HCT116 (cell line): ENCODE results near the gene SBF2. TPM values are rescaled to one million over a fixed set of nuclear protein-coding genes. Genes with fewer than 3 reads are reported as not detected.

Experiments
- ATAC-seq: fragments of 200-7000 bp; cut with Tn5 transposase; 2 replicates; pipeline ENCODE4 v1.9.1; 2020; ENCODE audit warnings: mild to moderate bottlenecking, moderate library complexity
- BruUV-seq: library from RNA; stranded (reverse); fragments of 400-500 nt; replicated peaks from 2 replicates; lab custom pipeline; 2021; lab: Mats Ljungman, UMichigan
- CTCF ChIA-PET: fragments of 300-600 bp; sonication (Branson Sonifier 250); formaldehyde crosslinking; loops from one replicate; lab custom pipeline; 2021; ENCODE audit warnings: antibody characterized with exemption; lab: Charles Lee
- POLR2A ChIA-PET: fragments of 300-600, 350-600 bp; sonication (Branson Sonifier 250); formaldehyde crosslinking; loops from one replicate; lab custom pipeline; 2021; ENCODE audit warnings: antibody characterized with exemption; lab: Charles Lee
- RAD21 ChIA-PET, 2 experiments: fragments of 300-600 bp; sonication (Branson Sonifier 250); formaldehyde crosslinking; loops; one replicate each; lab custom pipeline; 2023; ENCODE audit warnings: low total read pairs in 2 of 2; ENCODE audit not compliant: uncharacterized antibody in 2 of 2, unreplicated experiment in 2 of 2, low non-redundant PET in 1 of 2; lab: Charles Lee
- DNase-seq: peaks from one replicate; pipeline ENCODE4 v3.0.0-alpha.2; 2010; ENCODE audit warnings: low read depth, low spot score
- H2AFZ ChIP-seq: fragments of 200-600 bp; shearing (Covaris generic), sonication (generic); 2 replicates; pipeline ENCODE4 v1.6.1; 2017; ENCODE audit warnings: low read depth, mixed run types, mixed read lengths, antibody characterized with exemption, low read length; ENCODE audit not compliant: poor library complexity, severe bottlenecking
- H3K27ac ChIP-seq: 2 replicates; pipeline ENCODE4 v1.5.1; 2012; ENCODE audit warnings: low read depth, low read length
- H3K27me3 ChIP-seq: fragments of 200-600 bp; sonication (generic); 2 replicates; pipeline ENCODE4 v1.6.1; 2016; ENCODE audit warnings: mixed run types, low read length, mixed read lengths; ENCODE audit not compliant: insufficient read depth
- H3K36me3 ChIP-seq, 2 experiments: fragments of 200-500 bp in 1 of 2; fragments of 200-600 bp in 1 of 2; sonication (Bioruptor generic) in 1 of 2; sonication (generic) in 1 of 2; 2 replicates each; pipeline versions ENCODE4 v1.5.1 to v1.6.1; 2014 to 2016; ENCODE audit warnings: low read length in 2 of 2, inconsistent platforms in 1 of 2, mixed read lengths in 1 of 2, mixed run types in 1 of 2; ENCODE audit not compliant: insufficient read depth in 2 of 2, control insufficient read depth in 1 of 2
- H3K4me1 ChIP-seq, 2 experiments: fragments of 200-600 bp in 1 of 2; sonication (generic) in 1 of 2; 2 replicates each; pipeline versions ENCODE4 v1.5.1 to v1.6.1; 2012 to 2017; ENCODE audit warnings: low read length in 2 of 2, inconsistent platforms in 1 of 2, mild to moderate bottlenecking in 1 of 2, mixed read lengths in 1 of 2, mixed run types in 1 of 2, moderate library complexity in 1 of 2; ENCODE audit not compliant: insufficient read depth in 2 of 2, control insufficient read depth in 1 of 2
- H3K4me2 ChIP-seq: fragments of 200-600 bp; sonication (generic); 2 replicates; pipeline ENCODE4 v1.6.1; 2017; ENCODE audit warnings: mixed run types, low read length, mixed read lengths
- H3K4me3 ChIP-seq, 2 experiments: fragments of 200-600 bp in 1 of 2; sonication (generic) in 1 of 2; replicated peaks in 1 of 2; 2 replicates each; pipeline ENCODE4 v1.5.1; 2011 to 2016; ENCODE audit warnings: low read length in 2 of 2, control low read depth in 1 of 2, low read depth in 1 of 2, mild to moderate bottlenecking in 1 of 2, mixed read lengths in 1 of 2, mixed run types in 1 of 2
- H3K79me2 ChIP-seq: fragments of 200-600 bp; sonication (generic); 2 replicates; pipeline ENCODE4 v1.6.1; 2017; ENCODE audit warnings: mild to moderate bottlenecking, mixed run types, low read length, moderate library complexity, mixed read lengths; ENCODE audit not compliant: insufficient read depth
- H3K9ac ChIP-seq: fragments of 200-600 bp; sonication (generic); 2 replicates; pipeline ENCODE4 v1.6.1; 2016; ENCODE audit warnings: low read length, mixed read lengths
- H3K9me2 ChIP-seq: fragments of 200-600 bp; sonication (generic), shearing (Covaris generic); 2 replicates; pipeline ENCODE4 v1.6.1; 2017; ENCODE audit warnings: mixed run types, mild to moderate bottlenecking, moderate library complexity; ENCODE audit not compliant: insufficient read depth
- H3K9me3 ChIP-seq, 2 experiments: fragments of 200-500 bp in 1 of 2; fragments of 200-600 bp in 1 of 2; sonication (Bioruptor generic) in 1 of 2; sonication (generic) in 1 of 2; 2 replicates each; pipeline ENCODE4 v1.6.1; 2014 to 2017; ENCODE audit warnings: low read length in 2 of 2, mixed read lengths in 2 of 2, inconsistent platforms in 1 of 2, low read depth in 1 of 2, mild to moderate bottlenecking in 1 of 2, mixed run types in 1 of 2, moderate library complexity in 1 of 2; ENCODE audit not compliant: control insufficient read depth in 1 of 2, insufficient read depth in 1 of 2
- H4K20me1 ChIP-seq: fragments of 200-600 bp; sonication (generic), shearing (Covaris generic); 2 replicates; pipeline ENCODE4 v1.6.1; 2017; ENCODE audit warnings: mixed run types, mild to moderate bottlenecking, moderate library complexity; ENCODE audit not compliant: insufficient read depth
- ATF3 ChIP-seq: IDR thresholded peaks from 2 replicates; pipeline ENCODE4 v1.6.1; 2012
- CEBPB ChIP-seq: IDR thresholded peaks from 2 replicates; pipeline ENCODE4 v1.6.1; 2012; ENCODE audit warnings: low read depth
- CTCF ChIP-seq, 3 experiments: fragments of 200-600 bp in 1 of 3; sonication (generic) in 1 of 3; IDR thresholded peaks in 2 of 3; conservative IDR thresholded peaks in 1 of 3; 2 replicates each; pipeline ENCODE4 v1.5.1; 2012 to 2017; ENCODE audit warnings: low read depth in 2 of 3, low read length in 2 of 3, antibody characterized with exemption in 1 of 3, borderline replicate concordance in 1 of 3, control low read depth in 1 of 3, mild to moderate bottlenecking in 1 of 3, mixed read lengths in 1 of 3, mixed run types in 1 of 3, moderate library complexity in 1 of 3; ENCODE audit not compliant: insufficient read depth in 1 of 3
- EZH2phosphoT487 ChIP-seq: fragments of 200-600 bp; IDR thresholded peaks from 2 replicates; pipeline ENCODE4 v1.6.1; 2018; ENCODE audit warnings: antibody characterized with exemption, borderline replicate concordance
- POLR2AphosphoS5 ChIP-seq: IDR thresholded peaks from 2 replicates; pipeline ENCODE4 v1.6.1; 2011; ENCODE audit warnings: mild to moderate bottlenecking, low read depth, low read length, moderate library complexity
- REST ChIP-seq: IDR thresholded peaks from 2 replicates; pipeline ENCODE4 v1.6.1; 2012; ENCODE audit warnings: low read depth
- SIN3A ChIP-seq: IDR thresholded peaks from 2 replicates; pipeline ENCODE4 v1.6.1; 2012; ENCODE audit warnings: low read depth
- TCF7L2 ChIP-seq: IDR thresholded peaks from 2 replicates; pipeline ENCODE4 v1.7.0; 2011; ENCODE audit warnings: borderline replicate concordance, inconsistent platforms; ENCODE audit not compliant: insufficient read depth, insufficient read length; ENCODE audit errors: extremely low read depth
- YY1 ChIP-seq: IDR thresholded peaks from 2 replicates; pipeline ENCODE4 v1.6.1; 2011; ENCODE audit warnings: low read length, low read depth, moderate library complexity, mild to moderate bottlenecking; ENCODE audit not compliant: insufficient replicate concordance; ENCODE audit errors: extremely low read depth
- intact Hi-C: fragments of 100-400 bp; cut with micrococcal nuclease; formaldehyde crosslinking; loops from 2 replicates; pipeline ENCODE4 v1.10.0; 2022
- total RNA-seq: library from RNA; stranded (reverse); gene quantifications from one replicate; pipeline ENCODE4 v1.2.1, GENCODE V29; 2021; ENCODE audit not compliant: unreplicated experiment

SBF2 gene
- total RNA-seq, 1 experiment from 2014 or later, result 35.0 TPM

GRCh38 chr11:10222399-10222798 lies 71.6 kb downstream of the SBF2 start:
- CTCF ChIA-PET, result no interaction called here
- POLR2A ChIA-PET, result no interaction called here
- no TSS peak for BruUV-seq
- intact Hi-C loops, result no loop called here
- RAD21 ChIA-PET, result no interaction called here
- DNase-seq (no peak), ATAC-seq (no peak)
- Histone ChIP-seq H3K27me3 (no peaks in the 10 kb centered on the region), H3K79me2 (peaks cover 7% of the 10 kb centered on the region; the same call in 1 of the 2 replicates), H3K36me3 (no peaks in the 10 kb centered on the region), H3K4me2 (no peak overlapping the region), H2AFZ (no peak overlapping the region), H3K9me2 (no peaks in the 10 kb centered on the region), H4K20me1 (no peaks in the 10 kb centered on the region), H3K4me3 (no peak overlapping the region), H3K9ac (no peak overlapping the region), H3K9me3 (no peaks in the 10 kb centered on the region), H3K27ac (no peak overlapping the region), H3K4me1 (no peaks in the 10 kb centered on the region)
- TF ChIP-seq EZH2phosphoT487 (no peak), ATF3 (no peak), YY1 (no peak), POLR2AphosphoS5 (no peak), CEBPB (no peak), SIN3A (no peak), CTCF (IDR thresholded peaks at IDR 0.05 in 2 of 3, conservative IDR thresholded peaks at IDR 0.05 in 1 of 3; ENCODE audit: borderline replicate concordance in 1 of 3, insufficient read depth in 1 of 3, low read depth in 2 of 3, low read length in 2 of 3) (no peak), TCF7L2 (no peak)

GRCh38 chr11:10221342-10221741 lies 72.7 kb downstream of the SBF2 start:
- intact Hi-C loops, result no loop called here

More at GRCh38 chr11:10221342-10221741, 72.7 kb downstream of the SBF2 start:
- H3K36me3 ChIP-seq, result no peaks in the 10 kb centered on the region
- DNase-seq, result no peak
- no peak overlapping the region for H3K27ac ChIP-seq
- ChIA-PET CTCF (no interaction called here), RAD21 (no interaction called here), POLR2A (no interaction called here)
- peaks cover 7% of the 10 kb centered on the region for H3K79me2 ChIP-seq
- no TSS peak for BruUV-seq
- H2AFZ ChIP-seq, result no peak overlapping the region
- H4K20me1 ChIP-seq, result no peaks in the 10 kb centered on the region
- no peak overlapping the region for H3K4me2 ChIP-seq
- H3K9ac ChIP-seq, result no peak overlapping the region
- H3K9me2 ChIP-seq, result no peaks in the 10 kb centered on the region
- no peak for ATAC-seq
- no peak overlapping the region for H3K4me3 ChIP-seq
- no peak for TF ChIP-seq POLR2AphosphoS5
- TF ChIP-seq EZH2phosphoT487, result no peak
- no peak for TF ChIP-seq REST
- TF ChIP-seq YY1, result no peak
- TF ChIP-seq, all 23 proteins: peak for 0
- no peaks in the 10 kb centered on the region for H3K9me3 ChIP-seq
- no peaks in the 10 kb centered on the region for H3K27me3 ChIP-seq
- no peaks in the 10 kb centered on the region; a peak in 1 of 4 replicates for H3K4me1 ChIP-seq
